ENCODE data around the gene PPP1CC.

PPP1CC gene

DNA sequence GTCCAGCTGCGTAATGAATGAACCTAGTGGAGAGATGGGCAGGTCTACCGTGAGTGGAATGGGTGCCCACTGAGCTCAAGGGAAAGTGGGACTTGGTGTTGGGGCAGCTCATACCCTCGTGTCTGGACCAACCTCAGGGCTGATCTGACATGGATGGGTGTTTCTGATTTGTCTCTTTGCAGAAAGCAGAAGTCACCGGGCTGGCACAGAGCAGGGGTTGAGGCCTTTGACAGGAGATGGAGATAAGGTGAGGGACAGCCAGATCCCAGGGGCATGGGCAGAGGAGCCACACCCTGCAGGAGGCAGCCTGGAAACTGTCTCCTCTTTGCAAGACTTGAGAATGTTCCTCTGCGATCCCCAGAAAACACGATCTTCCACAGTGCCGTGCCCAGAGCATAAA, 20.9 kb upstream of the PPP1CC start:
- no peaks in the 10 kb centered on the region for H3K27me3 ChIP-seq (ENCODE audit: insufficient read depth, low read depth)
- H3K27ac ChIP-seq, result no peak overlapping the region
- no peak overlapping the region for H2AFZ ChIP-seq (ENCODE audit: low read depth)
- H3K4me2 ChIP-seq, result no peak overlapping the region
- no peaks in the 10 kb centered on the region for H4K20me1 ChIP-seq (ENCODE audit: insufficient read depth)
- no peak for TF ChIP-seq CTCF (conservative IDR thresholded peaks at IDR 0.05; ENCODE audit: low read depth, low read length)
- no peaks in the 10 kb centered on the region for H3K79me2 ChIP-seq (ENCODE audit: insufficient read depth, low read depth)
- no peaks in the 10 kb centered on the region for H3K36me3 ChIP-seq (ENCODE audit: insufficient read depth)
- H3K4me1 ChIP-seq (ENCODE audit: low read depth, poor library complexity, severe bottlenecking), result no peaks in the 10 kb centered on the region
- H3K9ac ChIP-seq, result no peak overlapping the region
- no peak overlapping the region for H3K4me3 ChIP-seq (IDR thresholded peaks at IDR 0.05; ENCODE audit: insufficient read depth, low read depth, low read length)

GRCh38 chr12:110762891-110763290, 20.2 kb upstream of the PPP1CC start:
- Histone ChIP-seq H3K4me2 (no peak overlapping the region), H3K4me1 (ENCODE audit: low read depth, poor library complexity, severe bottlenecking) (no peaks in the 10 kb centered on the region), H3K4me3 (IDR thresholded peaks at IDR 0.05; ENCODE audit: insufficient read depth, low read depth, low read length) (no peak overlapping the region), H3K27me3 (ENCODE audit: insufficient read depth, low read depth) (no peaks in the 10 kb centered on the region), H3K9ac (no peak overlapping the region), H3K27ac (no peak overlapping the region), H3K36me3 (ENCODE audit: insufficient read depth) (no peaks in the 10 kb centered on the region), H3K79me2 (ENCODE audit: insufficient read depth, low read depth) (no peaks in the 10 kb centered on the region), H4K20me1 (ENCODE audit: insufficient read depth) (no peaks in the 10 kb centered on the region), H2AFZ (ENCODE audit: low read depth) (no peak overlapping the region)
- TF ChIP-seq CTCF (conservative IDR thresholded peaks at IDR 0.05; ENCODE audit: low read depth, low read length), result no peak

- Histone ChIP-seq H3K4me3 (IDR thresholded peaks at IDR 0.05; ENCODE audit: insufficient read depth, low read depth, low read length) (no peak overlapping the region), H3K36me3 (ENCODE audit: insufficient read depth) (no peaks in the 10 kb centered on the region), H3K27ac (no peak overlapping the region), H3K9ac (no peak overlapping the region), H4K20me1 (ENCODE audit: insufficient read depth) (no peaks in the 10 kb centered on the region), H2AFZ (ENCODE audit: low read depth) (no peak overlapping the region), H3K4me2 (no peak overlapping the region), H3K4me1 (ENCODE audit: low read depth, poor library complexity, severe bottlenecking) (no peaks in the 10 kb centered on the region), H3K27me3 (ENCODE audit: insufficient read depth, low read depth) (no peaks in the 10 kb centered on the region), H3K79me2 (ENCODE audit: insufficient read depth, low read depth) (no peaks in the 10 kb centered on the region)
- TF ChIP-seq CTCF (conservative IDR thresholded peaks at IDR 0.05; ENCODE audit: low read depth, low read length), result no peak
These were observed 17.5 kb upstream of the PPP1CC start for GRCh38 chr12:110760204-110760609.

- Histone ChIP-seq H3K79me2 (ENCODE audit: insufficient read depth, low read depth) (no peaks in the 10 kb centered on the region), H4K20me1 (ENCODE audit: insufficient read depth) (no peaks in the 10 kb centered on the region), H3K36me3 (ENCODE audit: insufficient read depth) (no peaks in the 10 kb centered on the region), H3K27me3 (ENCODE audit: insufficient read depth, low read depth) (no peaks in the 10 kb centered on the region), H2AFZ (ENCODE audit: low read depth) (no peak overlapping the region), H3K4me3 (IDR thresholded peaks at IDR 0.05; ENCODE audit: insufficient read depth, low read depth, low read length) (no peak overlapping the region), H3K9ac (no peak overlapping the region), H3K4me2 (no peak overlapping the region), H3K4me1 (ENCODE audit: low read depth, poor library complexity, severe bottlenecking) (no peaks in the 10 kb centered on the region), H3K27ac (no peak overlapping the region)
- no peak for TF ChIP-seq CTCF (conservative IDR thresholded peaks at IDR 0.05; ENCODE audit: low read depth, low read length)
These were observed 16.2 kb upstream of the PPP1CC start for GRCh38 chr12:110758922-110759321.

DNA sequence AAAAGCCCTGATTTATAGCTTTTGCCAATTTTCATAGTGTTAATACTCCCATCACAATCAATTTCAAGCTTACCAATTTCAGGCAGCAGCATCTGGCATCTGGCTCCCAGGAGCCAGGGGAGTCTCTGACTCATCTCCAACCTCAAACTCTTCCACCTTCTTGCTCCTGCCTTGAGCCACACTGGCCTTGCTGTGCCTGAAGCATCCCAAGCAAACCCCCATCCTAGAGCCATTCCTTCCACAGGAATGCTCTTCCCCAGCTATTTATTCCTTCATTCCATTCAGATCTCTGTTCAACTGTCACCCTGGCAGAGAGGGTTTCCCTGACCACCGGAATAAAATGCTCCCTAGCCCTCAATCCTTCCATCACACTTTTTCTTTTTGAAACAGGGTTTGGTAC, 13.9 kb upstream of the PPP1CC start:
- Histone ChIP-seq H3K27me3 (ENCODE audit: insufficient read depth, low read depth) (no peaks in the 10 kb centered on the region), H3K79me2 (ENCODE audit: insufficient read depth, low read depth) (no peaks in the 10 kb centered on the region), H3K4me1 (ENCODE audit: low read depth, poor library complexity, severe bottlenecking) (no peaks in the 10 kb centered on the region), H3K4me3 (IDR thresholded peaks at IDR 0.05; ENCODE audit: insufficient read depth, low read depth, low read length) (no peak overlapping the region), H3K36me3 (ENCODE audit: insufficient read depth) (no peaks in the 10 kb centered on the region), H2AFZ (ENCODE audit: low read depth) (no peak overlapping the region), H3K9ac (no peak overlapping the region), H3K27ac (no peak overlapping the region), H3K4me2 (no peak overlapping the region), H4K20me1 (ENCODE audit: insufficient read depth) (no peaks in the 10 kb centered on the region)
- no peak for TF ChIP-seq CTCF (conservative IDR thresholded peaks at IDR 0.05; ENCODE audit: low read depth, low read length)
